ENCODE measurements around the gene PARPBP.

GRCh38 chr12:102234599-102234998 is 114.6 kb downstream of the PARPBP start:
- TF ChIP-seq CTCF (IDR thresholded peaks at IDR 0.05; ENCODE audit: low read depth, low read length, missing input control) (no peak), TAF1 (conservative IDR thresholded peaks at IDR 0.05) (no peak), HNF4G (IDR thresholded peaks at IDR 0.05) (no peak), RAD21 (IDR thresholded peaks at IDR 0.05) (no peak), YY1 (IDR thresholded peaks at IDR 0.05) (no peak), JUND (IDR thresholded peaks at IDR 0.05) (no peak), GABPA (IDR thresholded peaks at IDR 0.05 in 1 of 2, conservative IDR thresholded peaks at IDR 0.05 in 1 of 2) (no peak), EGR1 (IDR thresholded peaks at IDR 0.05; ENCODE audit: low read depth in 2 of 2) (no peak), RXRA (IDR thresholded peaks at IDR 0.05) (no peak), SP1 (IDR thresholded peaks at IDR 0.05) (no peak), NR2F2 (IDR thresholded peaks at IDR 0.05) (no peak)
- TF ChIP-seq, protein P1, sequence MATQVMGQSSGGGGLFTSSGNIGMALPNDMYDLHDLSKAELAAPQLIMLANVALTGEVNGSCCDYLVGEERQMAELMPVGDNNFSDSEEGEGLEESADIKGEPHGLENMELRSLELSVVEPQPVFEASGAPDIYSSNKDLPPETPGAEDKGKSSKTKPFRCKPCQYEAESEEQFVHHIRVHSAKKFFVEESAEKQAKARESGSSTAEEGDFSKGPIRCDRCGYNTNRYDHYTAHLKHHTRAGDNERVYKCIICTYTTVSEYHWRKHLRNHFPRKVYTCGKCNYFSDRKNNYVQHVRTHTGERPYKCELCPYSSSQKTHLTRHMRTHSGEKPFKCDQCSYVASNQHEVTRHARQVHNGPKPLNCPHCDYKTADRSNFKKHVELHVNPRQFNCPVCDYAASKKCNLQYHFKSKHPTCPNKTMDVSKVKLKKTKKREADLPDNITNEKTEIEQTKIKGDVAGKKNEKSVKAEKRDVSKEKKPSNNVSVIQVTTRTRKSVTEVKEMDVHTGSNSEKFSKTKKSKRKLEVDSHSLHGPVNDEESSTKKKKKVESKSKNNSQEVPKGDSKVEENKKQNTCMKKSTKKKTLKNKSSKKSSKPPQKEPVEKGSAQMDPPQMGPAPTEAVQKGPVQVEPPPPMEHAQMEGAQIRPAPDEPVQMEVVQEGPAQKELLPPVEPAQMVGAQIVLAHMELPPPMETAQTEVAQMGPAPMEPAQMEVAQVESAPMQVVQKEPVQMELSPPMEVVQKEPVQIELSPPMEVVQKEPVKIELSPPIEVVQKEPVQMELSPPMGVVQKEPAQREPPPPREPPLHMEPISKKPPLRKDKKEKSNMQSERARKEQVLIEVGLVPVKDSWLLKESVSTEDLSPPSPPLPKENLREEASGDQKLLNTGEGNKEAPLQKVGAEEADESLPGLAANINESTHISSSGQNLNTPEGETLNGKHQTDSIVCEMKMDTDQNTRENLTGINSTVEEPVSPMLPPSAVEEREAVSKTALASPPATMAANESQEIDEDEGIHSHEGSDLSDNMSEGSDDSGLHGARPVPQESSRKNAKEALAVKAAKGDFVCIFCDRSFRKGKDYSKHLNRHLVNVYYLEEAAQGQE (IDR thresholded peaks at IDR 0.05), result no peak
- TF ChIP-seq, protein P2, sequence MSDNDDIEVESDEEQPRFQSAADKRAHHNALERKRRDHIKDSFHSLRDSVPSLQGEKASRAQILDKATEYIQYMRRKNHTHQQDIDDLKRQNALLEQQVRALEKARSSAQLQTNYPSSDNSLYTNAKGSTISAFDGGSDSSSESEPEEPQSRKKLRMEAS (IDR thresholded peaks at IDR 0.05), result no peak
- TF ChIP-seq, protein P3, sequence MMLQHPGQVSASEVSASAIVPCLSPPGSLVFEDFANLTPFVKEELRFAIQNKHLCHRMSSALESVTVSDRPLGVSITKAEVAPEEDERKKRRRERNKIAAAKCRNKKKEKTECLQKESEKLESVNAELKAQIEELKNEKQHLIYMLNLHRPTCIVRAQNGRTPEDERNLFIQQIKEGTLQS (IDR thresholded peaks at IDR 0.05), result no peak

Measured in liver (tissue), 3 donors.